GM19099 (cell line): ENCODE measurements around the gene BNIP3.

Experiments
- POLR2A ChIP-seq: IDR thresholded peaks from 3 replicates; pipeline ENCODE4 v1.6.1; 2011; ENCODE audit warnings: low read depth; ENCODE audit not compliant: insufficient read length; ENCODE audit errors: extremely low read depth

BNIP3 gene

GRCh38 chr10:131920151-131920550 is 61.6 kb downstream of the BNIP3 start:
- no peak for TF ChIP-seq POLR2A
